ENCODE results near the gene SESTD1.

GRCh38 chr2:179133016-179133415 lies 131.6 kb downstream of the SESTD1 start:
- no peak for TF ChIP-seq ZBTB33 (IDR thresholded peaks at IDR 0.05; ENCODE audit: extremely low read depth, insufficient replicate concordance, low read length)
- TF ChIP-seq POLR2A (IDR thresholded peaks at IDR 0.05; ENCODE audit: borderline replicate concordance, extremely low read depth, insufficient read depth, insufficient read length) = no peak
- TF ChIP-seq REST (IDR thresholded peaks at IDR 0.05; ENCODE audit: low read depth) = no peak
- no peak for TF ChIP-seq CEBPB (IDR thresholded peaks at IDR 0.05; ENCODE audit: low read depth)
- TF ChIP-seq, protein P1, sequence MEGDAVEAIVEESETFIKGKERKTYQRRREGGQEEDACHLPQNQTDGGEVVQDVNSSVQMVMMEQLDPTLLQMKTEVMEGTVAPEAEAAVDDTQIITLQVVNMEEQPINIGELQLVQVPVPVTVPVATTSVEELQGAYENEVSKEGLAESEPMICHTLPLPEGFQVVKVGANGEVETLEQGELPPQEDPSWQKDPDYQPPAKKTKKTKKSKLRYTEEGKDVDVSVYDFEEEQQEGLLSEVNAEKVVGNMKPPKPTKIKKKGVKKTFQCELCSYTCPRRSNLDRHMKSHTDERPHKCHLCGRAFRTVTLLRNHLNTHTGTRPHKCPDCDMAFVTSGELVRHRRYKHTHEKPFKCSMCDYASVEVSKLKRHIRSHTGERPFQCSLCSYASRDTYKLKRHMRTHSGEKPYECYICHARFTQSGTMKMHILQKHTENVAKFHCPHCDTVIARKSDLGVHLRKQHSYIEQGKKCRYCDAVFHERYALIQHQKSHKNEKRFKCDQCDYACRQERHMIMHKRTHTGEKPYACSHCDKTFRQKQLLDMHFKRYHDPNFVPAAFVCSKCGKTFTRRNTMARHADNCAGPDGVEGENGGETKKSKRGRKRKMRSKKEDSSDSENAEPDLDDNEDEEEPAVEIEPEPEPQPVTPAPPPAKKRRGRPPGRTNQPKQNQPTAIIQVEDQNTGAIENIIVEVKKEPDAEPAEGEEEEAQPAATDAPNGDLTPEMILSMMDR (IDR thresholded peaks at IDR 0.05 in 2 of 3, conservative IDR thresholded peaks at IDR 0.05 in 1 of 3; ENCODE audit: borderline replicate concordance in 1 of 3, insufficient read depth in 1 of 3, low read depth in 2 of 3, low read length in 2 of 3) = no peak

Measured in HCT116 (cell line).